ENCODE data around the gene SEMA6A.

DNA sequence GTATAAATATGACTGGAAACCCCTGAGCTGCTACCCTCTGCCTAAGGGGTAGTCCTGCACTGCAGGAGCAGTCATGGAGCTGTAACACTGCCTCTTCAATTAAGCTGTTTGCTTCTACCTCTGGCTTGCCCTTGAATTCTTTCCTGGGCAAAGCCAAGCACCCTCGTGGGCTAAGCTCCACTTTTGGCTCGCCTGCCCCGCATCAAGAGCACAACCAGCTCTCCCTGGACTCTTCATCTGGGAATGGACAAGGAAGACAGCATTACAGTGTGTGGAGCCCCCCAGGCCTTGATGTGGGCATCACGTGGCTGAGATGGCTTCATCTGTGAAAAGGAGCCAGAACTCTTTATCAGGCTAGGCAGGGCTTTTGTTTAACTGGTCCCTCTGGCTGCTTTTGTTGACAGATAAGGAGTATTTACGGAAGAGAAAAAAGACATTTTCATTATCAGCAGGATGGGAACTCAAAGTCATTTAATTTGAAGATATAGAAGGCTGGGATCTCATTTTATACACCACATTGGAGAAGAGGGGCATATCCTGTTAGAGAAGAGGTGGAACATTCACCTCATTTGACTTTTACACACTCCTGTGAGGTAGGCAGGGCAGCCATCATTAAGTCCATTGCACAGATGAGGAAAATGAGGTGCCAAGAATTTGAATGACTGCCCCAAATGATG is 137.8 kb downstream of the SEMA6A start:
- TF ChIP-seq, protein P1, sequence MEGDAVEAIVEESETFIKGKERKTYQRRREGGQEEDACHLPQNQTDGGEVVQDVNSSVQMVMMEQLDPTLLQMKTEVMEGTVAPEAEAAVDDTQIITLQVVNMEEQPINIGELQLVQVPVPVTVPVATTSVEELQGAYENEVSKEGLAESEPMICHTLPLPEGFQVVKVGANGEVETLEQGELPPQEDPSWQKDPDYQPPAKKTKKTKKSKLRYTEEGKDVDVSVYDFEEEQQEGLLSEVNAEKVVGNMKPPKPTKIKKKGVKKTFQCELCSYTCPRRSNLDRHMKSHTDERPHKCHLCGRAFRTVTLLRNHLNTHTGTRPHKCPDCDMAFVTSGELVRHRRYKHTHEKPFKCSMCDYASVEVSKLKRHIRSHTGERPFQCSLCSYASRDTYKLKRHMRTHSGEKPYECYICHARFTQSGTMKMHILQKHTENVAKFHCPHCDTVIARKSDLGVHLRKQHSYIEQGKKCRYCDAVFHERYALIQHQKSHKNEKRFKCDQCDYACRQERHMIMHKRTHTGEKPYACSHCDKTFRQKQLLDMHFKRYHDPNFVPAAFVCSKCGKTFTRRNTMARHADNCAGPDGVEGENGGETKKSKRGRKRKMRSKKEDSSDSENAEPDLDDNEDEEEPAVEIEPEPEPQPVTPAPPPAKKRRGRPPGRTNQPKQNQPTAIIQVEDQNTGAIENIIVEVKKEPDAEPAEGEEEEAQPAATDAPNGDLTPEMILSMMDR (conservative IDR thresholded peaks at IDR 0.05; ENCODE audit: low read depth in 2 of 2) = no peak
- TF ChIP-seq POLR2AphosphoS5 (IDR thresholded peaks at IDR 0.05; ENCODE audit: low read depth) (no peak), EZH2 (IDR thresholded peaks at IDR 0.05; ENCODE audit: low read depth, unreplicated experiment) (no peak), EZH2phosphoT487 (IDR thresholded peaks at IDR 0.05; ENCODE audit: unreplicated experiment) (no peak), JUNB (IDR thresholded peaks at IDR 0.05; ENCODE audit: unreplicated experiment) (no peak), CREB1 (CRISPR knock-in tag; IDR thresholded peaks at IDR 0.05; ENCODE audit: low read depth) (no peak), STAT1 (IDR thresholded peaks at IDR 0.05; ENCODE audit: unreplicated experiment) (no peak), ZNF114 (CRISPR knock-in tag; IDR thresholded peaks at IDR 0.05) (no peak), NANOG (IDR thresholded peaks at IDR 0.05; ENCODE audit: borderline replicate concordance) (no peak), ZNF331 (CRISPR knock-in tag; IDR thresholded peaks at IDR 0.05; ENCODE audit: low read depth) (no peak)
- TF ChIP-seq, protein P2, sequence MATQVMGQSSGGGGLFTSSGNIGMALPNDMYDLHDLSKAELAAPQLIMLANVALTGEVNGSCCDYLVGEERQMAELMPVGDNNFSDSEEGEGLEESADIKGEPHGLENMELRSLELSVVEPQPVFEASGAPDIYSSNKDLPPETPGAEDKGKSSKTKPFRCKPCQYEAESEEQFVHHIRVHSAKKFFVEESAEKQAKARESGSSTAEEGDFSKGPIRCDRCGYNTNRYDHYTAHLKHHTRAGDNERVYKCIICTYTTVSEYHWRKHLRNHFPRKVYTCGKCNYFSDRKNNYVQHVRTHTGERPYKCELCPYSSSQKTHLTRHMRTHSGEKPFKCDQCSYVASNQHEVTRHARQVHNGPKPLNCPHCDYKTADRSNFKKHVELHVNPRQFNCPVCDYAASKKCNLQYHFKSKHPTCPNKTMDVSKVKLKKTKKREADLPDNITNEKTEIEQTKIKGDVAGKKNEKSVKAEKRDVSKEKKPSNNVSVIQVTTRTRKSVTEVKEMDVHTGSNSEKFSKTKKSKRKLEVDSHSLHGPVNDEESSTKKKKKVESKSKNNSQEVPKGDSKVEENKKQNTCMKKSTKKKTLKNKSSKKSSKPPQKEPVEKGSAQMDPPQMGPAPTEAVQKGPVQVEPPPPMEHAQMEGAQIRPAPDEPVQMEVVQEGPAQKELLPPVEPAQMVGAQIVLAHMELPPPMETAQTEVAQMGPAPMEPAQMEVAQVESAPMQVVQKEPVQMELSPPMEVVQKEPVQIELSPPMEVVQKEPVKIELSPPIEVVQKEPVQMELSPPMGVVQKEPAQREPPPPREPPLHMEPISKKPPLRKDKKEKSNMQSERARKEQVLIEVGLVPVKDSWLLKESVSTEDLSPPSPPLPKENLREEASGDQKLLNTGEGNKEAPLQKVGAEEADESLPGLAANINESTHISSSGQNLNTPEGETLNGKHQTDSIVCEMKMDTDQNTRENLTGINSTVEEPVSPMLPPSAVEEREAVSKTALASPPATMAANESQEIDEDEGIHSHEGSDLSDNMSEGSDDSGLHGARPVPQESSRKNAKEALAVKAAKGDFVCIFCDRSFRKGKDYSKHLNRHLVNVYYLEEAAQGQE (IDR thresholded peaks at IDR 0.05; ENCODE audit: unreplicated experiment) = no peak
- TF ChIP-seq, protein P3, sequence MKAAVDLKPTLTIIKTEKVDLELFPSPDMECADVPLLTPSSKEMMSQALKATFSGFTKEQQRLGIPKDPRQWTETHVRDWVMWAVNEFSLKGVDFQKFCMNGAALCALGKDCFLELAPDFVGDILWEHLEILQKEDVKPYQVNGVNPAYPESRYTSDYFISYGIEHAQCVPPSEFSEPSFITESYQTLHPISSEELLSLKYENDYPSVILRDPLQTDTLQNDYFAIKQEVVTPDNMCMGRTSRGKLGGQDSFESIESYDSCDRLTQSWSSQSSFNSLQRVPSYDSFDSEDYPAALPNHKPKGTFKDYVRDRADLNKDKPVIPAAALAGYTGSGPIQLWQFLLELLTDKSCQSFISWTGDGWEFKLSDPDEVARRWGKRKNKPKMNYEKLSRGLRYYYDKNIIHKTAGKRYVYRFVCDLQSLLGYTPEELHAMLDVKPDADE (IDR thresholded peaks at IDR 0.05) = no peak
- TF ChIP-seq, protein P4, sequence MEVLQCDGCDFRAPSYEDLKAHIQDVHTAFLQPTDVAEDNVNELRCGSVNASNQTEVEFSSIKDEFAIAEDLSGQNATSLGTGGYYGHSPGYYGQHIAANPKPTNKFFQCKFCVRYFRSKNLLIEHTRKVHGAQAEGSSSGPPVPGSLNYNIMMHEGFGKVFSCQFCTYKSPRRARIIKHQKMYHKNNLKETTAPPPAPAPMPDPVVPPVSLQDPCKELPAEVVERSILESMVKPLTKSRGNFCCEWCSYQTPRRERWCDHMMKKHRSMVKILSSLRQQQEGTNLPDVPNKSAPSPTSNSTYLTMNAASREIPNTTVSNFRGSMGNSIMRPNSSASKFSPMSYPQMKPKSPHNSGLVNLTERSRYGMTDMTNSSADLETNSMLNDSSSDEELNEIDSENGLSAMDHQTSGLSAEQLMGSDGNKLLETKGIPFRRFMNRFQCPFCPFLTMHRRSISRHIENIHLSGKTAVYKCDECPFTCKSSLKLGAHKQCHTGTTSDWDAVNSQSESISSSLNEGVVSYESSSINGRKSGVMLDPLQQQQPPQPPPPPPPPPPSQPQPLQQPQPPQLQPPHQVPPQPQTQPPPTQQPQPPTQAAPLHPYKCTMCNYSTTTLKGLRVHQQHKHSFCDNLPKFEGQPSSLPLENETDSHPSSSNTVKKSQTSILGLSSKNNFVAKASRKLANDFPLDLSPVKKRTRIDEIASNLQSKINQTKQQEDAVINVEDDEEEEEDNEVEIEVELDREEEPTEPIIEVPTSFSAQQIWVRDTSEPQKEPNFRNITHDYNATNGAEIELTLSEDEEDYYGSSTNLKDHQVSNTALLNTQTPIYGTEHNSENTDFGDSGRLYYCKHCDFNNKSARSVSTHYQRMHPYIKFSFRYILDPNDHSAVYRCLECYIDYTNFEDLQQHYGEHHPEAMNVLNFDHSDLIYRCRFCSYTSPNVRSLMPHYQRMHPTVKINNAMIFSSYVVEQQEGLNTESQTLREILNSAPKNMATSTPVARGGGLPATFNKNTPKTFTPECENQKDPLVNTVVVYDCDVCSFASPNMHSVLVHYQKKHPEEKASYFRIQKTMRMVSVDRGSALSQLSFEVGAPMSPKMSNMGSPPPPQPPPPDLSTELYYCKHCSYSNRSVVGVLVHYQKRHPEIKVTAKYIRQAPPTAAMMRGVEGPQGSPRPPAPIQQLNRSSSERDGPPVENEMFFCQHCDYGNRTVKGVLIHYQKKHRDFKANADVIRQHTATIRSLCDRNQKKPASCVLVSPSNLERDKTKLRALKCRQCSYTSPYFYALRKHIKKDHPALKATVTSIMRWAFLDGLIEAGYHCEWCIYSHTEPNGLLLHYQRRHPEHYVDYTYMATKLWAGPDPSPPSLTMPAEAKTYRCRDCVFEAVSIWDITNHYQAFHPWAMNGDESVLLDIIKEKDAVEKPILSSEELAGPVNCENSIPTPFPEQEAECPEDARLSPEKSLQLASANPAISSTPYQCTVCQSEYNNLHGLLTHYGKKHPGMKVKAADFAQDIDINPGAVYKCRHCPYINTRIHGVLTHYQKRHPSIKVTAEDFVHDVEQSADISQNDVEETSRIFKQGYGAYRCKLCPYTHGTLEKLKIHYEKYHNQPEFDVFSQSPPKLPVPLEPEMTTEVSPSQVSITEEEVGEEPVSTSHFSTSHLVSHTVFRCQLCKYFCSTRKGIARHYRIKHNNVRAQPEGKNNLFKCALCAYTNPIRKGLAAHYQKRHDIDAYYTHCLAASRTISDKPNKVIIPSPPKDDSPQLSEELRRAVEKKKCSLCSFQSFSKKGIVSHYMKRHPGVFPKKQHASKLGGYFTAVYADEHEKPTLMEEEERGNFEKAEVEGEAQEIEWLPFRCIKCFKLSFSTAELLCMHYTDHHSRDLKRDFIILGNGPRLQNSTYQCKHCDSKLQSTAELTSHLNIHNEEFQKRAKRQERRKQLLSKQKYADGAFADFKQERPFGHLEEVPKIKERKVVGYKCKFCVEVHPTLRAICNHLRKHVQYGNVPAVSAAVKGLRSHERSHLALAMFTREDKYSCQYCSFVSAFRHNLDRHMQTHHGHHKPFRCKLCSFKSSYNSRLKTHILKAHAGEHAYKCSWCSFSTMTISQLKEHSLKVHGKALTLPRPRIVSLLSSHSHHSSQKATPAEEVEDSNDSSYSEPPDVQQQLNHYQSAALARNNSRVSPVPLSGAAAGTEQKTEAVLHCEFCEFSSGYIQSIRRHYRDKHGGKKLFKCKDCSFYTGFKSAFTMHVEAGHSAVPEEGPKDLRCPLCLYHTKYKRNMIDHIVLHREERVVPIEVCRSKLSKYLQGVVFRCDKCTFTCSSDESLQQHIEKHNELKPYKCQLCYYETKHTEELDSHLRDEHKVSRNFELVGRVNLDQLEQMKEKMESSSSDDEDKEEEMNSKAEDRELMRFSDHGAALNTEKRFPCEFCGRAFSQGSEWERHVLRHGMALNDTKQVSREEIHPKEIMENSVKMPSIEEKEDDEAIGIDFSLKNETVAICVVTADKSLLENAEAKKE (CRISPR knock-in tag; IDR thresholded peaks at IDR 0.05) = no peak

Measured in GM23338 (cell line).